Endothelial cell of umbilical vein (primary cell): ENCODE measurements around the gene TBC1D14. TPM values are rescaled to one million over a fixed set of nuclear protein-coding genes. Genes with fewer than 3 reads are reported as not detected.

ENCODE experiments used
- BruUV-seq: library from RNA; stranded (reverse); fragments of 400-500 nt; replicated peaks from 2 replicates; lab custom pipeline; 2021; lab: Mats Ljungman, UMichigan
- CTCF ChIA-PET: fragments of 300-600, 350-600 bp; sonication (Branson Sonifier 250); formaldehyde crosslinking; loops from one replicate; lab custom pipeline; 2021; ENCODE audit warnings: antibody characterized with exemption, inconsistent platforms; lab: Charles Lee
- POLR2A ChIA-PET: fragments of 300-600, 350-600 bp; sonication (Branson Sonifier 250); formaldehyde crosslinking; loops from one replicate; lab custom pipeline; 2021; ENCODE audit warnings: antibody characterized with exemption, inconsistent platforms; lab: Charles Lee
- DNase-seq: peaks from one replicate; pipeline ENCODE4 v3.0.0-alpha.2; 2011; ENCODE audit warnings: low read depth, low spot score
- FAIRE-seq: peaks from 2 replicates; lab custom pipeline; 2011; peaks lifted over from hg19 to GRCh38; lab: Jason Lieb, UNC
- H2AFZ ChIP-seq: 2 replicates; pipeline ENCODE4 v1.6.0; 2012; ENCODE audit warnings: low read depth, low read length, control low read depth, inconsistent platforms
- H3K27ac ChIP-seq: 2 replicates; pipeline ENCODE4 v1.5.1; 2011; ENCODE audit warnings: low read depth, mild to moderate bottlenecking, control low read depth, low read length, moderate library complexity; ENCODE audit not compliant: insufficient read depth
- H3K27me3 ChIP-seq, 2 experiments: 2 replicates each; pipeline versions ENCODE4 v1.6.0 to v1.6.1; 2011; ENCODE audit warnings: low read length in 2 of 2, mixed read lengths in 1 of 2; ENCODE audit not compliant: control insufficient read depth in 2 of 2, insufficient read depth in 2 of 2
- H3K36me3 ChIP-seq, 2 experiments: 2 replicates in 1 of 2; 3 replicates in 1 of 2; pipeline ENCODE4 v1.5.1; 2011; ENCODE audit warnings: low read length in 2 of 2, mild to moderate bottlenecking in 1 of 2, moderate library complexity in 1 of 2; ENCODE audit not compliant: control insufficient read depth in 2 of 2, insufficient read depth in 2 of 2; ENCODE audit errors: extremely low read depth in 1 of 2
- H3K4me1 ChIP-seq: 3 replicates; pipeline ENCODE4 v1.5.1; 2011; ENCODE audit warnings: mild to moderate bottlenecking, low read length; ENCODE audit not compliant: control insufficient read depth, insufficient read depth; ENCODE audit errors: extremely low read depth
- H3K4me2 ChIP-seq: 2 replicates; pipeline ENCODE4 v1.6.1; 2011; ENCODE audit warnings: low read length, control low read depth, mixed read lengths; ENCODE audit not compliant: insufficient read depth
- H3K4me3 ChIP-seq, 3 experiments: fragments of 200-600 bp in 1 of 3; sonication (generic), shearing (Covaris generic) in 1 of 3; replicated peaks in 1 of 3; 2 replicates each; pipeline ENCODE4 v1.5.1; 2011 to 2016; ENCODE audit warnings: control low read depth in 3 of 3, low read length in 3 of 3, mild to moderate bottlenecking in 2 of 3, inconsistent platforms in 1 of 3, low read depth in 1 of 3, moderate library complexity in 1 of 3; ENCODE audit not compliant: insufficient read depth in 1 of 3
- H3K79me2 ChIP-seq: 2 replicates; pipeline ENCODE4 v1.6.0; 2012; ENCODE audit warnings: low read length, inconsistent platforms; ENCODE audit not compliant: control insufficient read depth, insufficient read depth
- H3K9ac ChIP-seq: replicated peaks from 2 replicates; pipeline ENCODE3; 2011; ENCODE audit warnings: low read length, control low read depth; ENCODE audit not compliant: insufficient read depth; ENCODE audit errors: extremely low read depth
- H3K9me1 ChIP-seq: replicated peaks from 3 replicates; pipeline ENCODE4 v1.6.0; 2011; ENCODE audit warnings: mild to moderate bottlenecking, low read length; ENCODE audit not compliant: control insufficient read depth, insufficient read depth; ENCODE audit errors: extremely low read depth
- H3K9me3 ChIP-seq: replicated peaks from 2 replicates; pipeline ENCODE4 v1.5.1; 2012; ENCODE audit warnings: low read length, inconsistent platforms; ENCODE audit not compliant: control insufficient read depth, insufficient read depth
- H4K20me1 ChIP-seq: replicated peaks from 2 replicates; pipeline ENCODE3; 2011; ENCODE audit warnings: mild to moderate bottlenecking, low read length; ENCODE audit not compliant: control insufficient read depth, insufficient read depth; ENCODE audit errors: extremely low read depth
- CTCF ChIP-seq, 2 donors: IDR thresholded peaks; 1 replicate in 1 of 2; 2 replicates in 1 of 2; pipeline ENCODE4 v1.5.1; 2011; ENCODE audit warnings: low read length in 2 of 2, mild to moderate bottlenecking in 2 of 2, moderate library complexity in 2 of 2, control low read depth in 1 of 2, inconsistent platforms in 1 of 2, low read depth in 1 of 2; ENCODE audit not compliant: insufficient read depth in 1 of 2; ENCODE audit errors: extremely low read depth in 1 of 2
- EZH2 ChIP-seq: IDR thresholded peaks from 2 replicates; pipeline ENCODE4 v1.6.1; 2012; ENCODE audit warnings: borderline replicate concordance, low read depth, mild to moderate bottlenecking, moderate library complexity, low read length, inconsistent platforms; ENCODE audit not compliant: severe bottlenecking
- FOS ChIP-seq: IDR thresholded peaks from 2 replicates; pipeline ENCODE4 v1.6.1; 2011; ENCODE audit warnings: mild to moderate bottlenecking, low read length, moderate library complexity, borderline replicate concordance; ENCODE audit not compliant: insufficient read depth
- GATA2 ChIP-seq: IDR thresholded peaks from 2 replicates; pipeline ENCODE4 v1.7.0; 2011; ENCODE audit warnings: low read depth, mild to moderate bottlenecking, moderate library complexity, mixed read lengths, low read length; ENCODE audit not compliant: insufficient read length, insufficient read depth
- JUN ChIP-seq: IDR thresholded peaks from 2 replicates; pipeline ENCODE4 v1.6.1; 2011; ENCODE audit warnings: borderline replicate concordance, low read depth; ENCODE audit not compliant: insufficient read length, insufficient read depth
- MAX ChIP-seq: IDR thresholded peaks from 2 replicates; pipeline ENCODE4 v1.6.1; 2011; ENCODE audit not compliant: insufficient read depth, insufficient read length
- MYC ChIP-seq: IDR thresholded peaks from one replicate; pipeline ENCODE4 v1.6.1; 2011; ENCODE audit warnings: mild to moderate bottlenecking, low read depth, low read length
- POLR2A ChIP-seq: IDR thresholded peaks from 2 replicates; pipeline ENCODE4 v1.6.1; 2012; ENCODE audit warnings: low read depth, mild to moderate bottlenecking, control low read depth, low read length
- POLR2AphosphoS5 ChIP-seq: IDR thresholded peaks from 2 replicates; pipeline ENCODE4 v1.6.1; 2012; ENCODE audit warnings: low read depth, mild to moderate bottlenecking, control low read depth, low read length, moderate library complexity; ENCODE audit not compliant: insufficient read depth
- dilution Hi-C: fragments of 300-500 bp; cut with MboI; formaldehyde crosslinking; loops from one replicate; pipeline ENCODE4 v1.15.0; 2019; ENCODE audit warnings: low sequenced_read_pairs; ENCODE audit not compliant: extremely low pct_ligation_motif_present
- intact Hi-C: fragments of 100-400 bp; cut with micrococcal nuclease; formaldehyde crosslinking; loops from one replicate; pipeline ENCODE4 v1.10.0; 2022
- polyA plus RNA-seq, 4 experiments: library from polyadenylated mRNA; depleted of rRNA in 3 of 4; stranded (reverse) in 3 of 4; unstranded in 1 of 4; fragments of >200 nt; gene quantifications; 2 replicates each; pipeline versions ENCODE4 v1.2.1 to v1.2.3, GENCODE V29; 2011 to 2012; ENCODE audit warnings: missing spikeins in 1 of 4
- total RNA-seq: library from RNA; stranded (reverse); gene quantifications from 2 replicates; pipeline ENCODE4 v1.2.3, GENCODE V29; 2021

Gene TBC1D14
- total and polyA plus RNA-seq, 2 donors (not counting 3 experiments of a cell fraction or from before 2014, with no cell fraction given), result 23.7 to 24.8 TPM

- dilution Hi-C loops, result no loop called here
- no TSS peak for BruUV-seq
- no peak for FAIRE-seq
These were observed 14.7 kb downstream of the TBC1D14 start for GRCh38 chr4:6924361-6924779.

More at GRCh38 chr4:6924361-6924779, 14.7 kb downstream of the TBC1D14 start:
- H3K9me3 ChIP-seq, result no peaks in the 10 kb centered on the region
- H3K4me3 ChIP-seq, result no peak overlapping the region
- no peak for TF ChIP-seq GATA2
- TF ChIP-seq EZH2, result no peak
- no peak for TF ChIP-seq JUN
- TF ChIP-seq POLR2A, result no peak
- TF ChIP-seq MAX, result no peak
- no peak for TF ChIP-seq CTCF (IDR thresholded peaks at IDR 0.05; ENCODE audit: extremely low read depth in 1 of 2, insufficient read depth in 1 of 2, low read depth in 1 of 2, low read length in 2 of 2)
- no peak for TF ChIP-seq POLR2AphosphoS5
- TF ChIP-seq MYC, result no peak
- no peak for TF ChIP-seq FOS
- ChIA-PET CTCF (interaction anchor here (1.7 kb wide), 1 partner anchor 13 kb away, joined by 5 read pairs; no protein-coding TSS in a partner anchor), POLR2A (no interaction called here)
- no peaks in the 10 kb centered on the region for H4K20me1 ChIP-seq
- H3K9me1 ChIP-seq, result no peaks in the 10 kb centered on the region
- H3K4me2 ChIP-seq, result no peak overlapping the region
- H3K27me3 ChIP-seq, result no peaks in the 10 kb centered on the region
- DNase-seq, result no peak
- no peak overlapping the region for H3K27ac ChIP-seq
- no peak overlapping the region for H3K9ac ChIP-seq
- H3K36me3 ChIP-seq, result peaks cover 3 to 11% of the 10 kb centered on the region in 2 experiments
- H3K79me2 ChIP-seq, result no peaks in the 10 kb centered on the region
- intact Hi-C loops, result no loop called here
- no peak overlapping the region for H2AFZ ChIP-seq
- H3K4me1 ChIP-seq, result no peaks in the 10 kb centered on the region
